Urinary bladder (tissue), 2 donors: ENCODE results near the gene SERPINA10. TPM values are rescaled to one million over a fixed set of nuclear protein-coding genes. Genes with fewer than 3 reads are reported as not detected.

ENCODE experiments used
- polyA plus RNA-seq: library from polyadenylated mRNA; stranded (reverse); fragments of 200-250 nt; gene quantifications from one replicate; pipeline ENCODE4 v1.2.3, GENCODE V29; 2013
- total RNA-seq: library from RNA; depleted of rRNA; stranded (reverse); fragments of >200 nt; gene quantifications from one replicate; pipeline ENCODE4 v1.2.3, GENCODE V29; 2014
- donor health status: healthy.

SERPINA10 gene
- total and polyA plus RNA-seq, 2 donors, result 0.10 TPM; not detected in 1

Other genes with a start within 250 kb of the SERPINA10 start
- 55.1 TPM for gene DDX24, start 212.1 kb downstream of the SERPINA10 start, total RNA-seq
- gene DDX24, start 212.1 kb downstream of the SERPINA10 start, polyA plus RNA-seq, result 144 TPM
- gene IFI27L1, start 212.0 kb downstream of the SERPINA10 start, total RNA-seq, result 7.2 TPM
- 18.9 TPM for gene IFI27L1, start 212.0 kb downstream of the SERPINA10 start, polyA plus RNA-seq
- gene IFI27, start 182.5 kb downstream of the SERPINA10 start, total RNA-seq, result 19.9 TPM
- gene IFI27, start 182.5 kb downstream of the SERPINA10 start, polyA plus RNA-seq, result 417 TPM
- 16.6 TPM for gene IFI27L2, start 163.7 kb downstream of the SERPINA10 start, total RNA-seq
- gene IFI27L2, start 163.7 kb downstream of the SERPINA10 start, polyA plus RNA-seq, result 77.6 TPM
- 0.37 TPM for gene PPP4R4, start 118.9 kb downstream of the SERPINA10 start, total RNA-seq
- gene PPP4R4, start 118.9 kb downstream of the SERPINA10 start, polyA plus RNA-seq, result 0.63 TPM
- gene SERPINA6, start 30.1 kb upstream of the SERPINA10 start, total RNA-seq, result not detected
- 0.14 TPM for gene SERPINA6, start 30.1 kb upstream of the SERPINA10 start, polyA plus RNA-seq
- gene SERPINA2, start 73.4 kb upstream of the SERPINA10 start, total RNA-seq, result not detected
- gene SERPINA2, start 73.4 kb upstream of the SERPINA10 start, polyA plus RNA-seq, result not detected
- 1.9 TPM for gene SERPINA1, start 95.3 kb upstream of the SERPINA10 start, total RNA-seq
- gene SERPINA1, start 95.3 kb upstream of the SERPINA10 start, polyA plus RNA-seq, result 51.8 TPM
- gene SERPINA11, start 159.5 kb upstream of the SERPINA10 start, total RNA-seq, result not detected
- 0.05 TPM for gene SERPINA11, start 159.5 kb upstream of the SERPINA10 start, polyA plus RNA-seq
- gene SERPINA9, start 182.9 kb upstream of the SERPINA10 start, total RNA-seq, result not detected
- gene SERPINA9, start 182.9 kb upstream of the SERPINA10 start, polyA plus RNA-seq, result not detected
- gene SERPINA12, start 216.2 kb upstream of the SERPINA10 start, total RNA-seq, result not detected
- not detected for gene SERPINA12, start 216.2 kb upstream of the SERPINA10 start, polyA plus RNA-seq